ENCODE results near the gene CHRNB2. TPM values are rescaled to one million over a fixed set of nuclear protein-coding genes. Genes with fewer than 3 reads are reported as not detected.
A peak's percentile ranks its signal among the peaks of the same experiment; 100 is the strongest.

The CHRNB2 gene
- total RNA-seq, 1 experiment from 2014 or later = 1.8 TPM

GRCh38 chr1:154568157-154568815 lies 708 bp downstream of the CHRNB2 start:
- Mint-ChIP-seq H3K4me3 (peak overlapping the region; percentile 85), H3K27ac (peak overlapping the region in 1 of 3 experiments; percentile 83; a peak in 1 of 7 replicates), H3K27me3 (ENCODE audit: low read depth) (peaks cover 8% of the 10 kb centered on the region), H3K36me3 (ENCODE audit: insufficient read depth in 1 of 3, low read depth in 3 of 3) (peaks cover 0 to 5% (median 3%) of the 10 kb centered on the region in 3 experiments; a peak in 4 of 7 replicates), H3K4me1 (peaks cover 28 to 33% of the 10 kb centered on the region in 2 experiments), H3K9me3 (no peaks in the 10 kb centered on the region)
- Histone ChIP-seq H3K27me3 (ENCODE audit: insufficient read depth, low read length) (no peaks in the 10 kb centered on the region), H2BK5ac (ENCODE audit: insufficient read length, low read length) (no peak overlapping the region), H2BK120ac (ENCODE audit: low read depth, low read length, poor library complexity, severe bottlenecking) (no peak overlapping the region), H2BK20ac (ENCODE audit: low read depth, low read length, poor library complexity, severe bottlenecking) (no peak overlapping the region), H4K8ac (replicated peaks; ENCODE audit: insufficient read length, low read depth, low read length) (no peak overlapping the region), H3K56ac (ENCODE audit: insufficient read length, low read depth, low read length) (no peak overlapping the region), H3K27ac (ENCODE audit: insufficient read length, low read depth, low read length) (no peak overlapping the region), H2AK5ac (ENCODE audit: insufficient read length, low read length) (no peak overlapping the region), H3K18ac (ENCODE audit: insufficient read length, low read depth, low read length) (no peak overlapping the region), H3K14ac (ENCODE audit: insufficient read depth, low read length) (no peak overlapping the region), H3K79me2 (ENCODE audit: insufficient read depth, low read length) (no peaks in the 10 kb centered on the region), H4K91ac (ENCODE audit: insufficient read length, low read depth, low read length) (no peak overlapping the region), H3K79me1 (ENCODE audit: insufficient read depth, low read depth, low read length, poor library complexity, severe bottlenecking) (no peaks in the 10 kb centered on the region), H3T11ph (ENCODE audit: low read length) (no peak overlapping the region), H3K23me2 (ENCODE audit: insufficient read length, low read depth, low read length, poor library complexity, severe bottlenecking) (peaks cover 11% of the 10 kb centered on the region), H3K4me1 (ENCODE audit: insufficient read depth, low read length) (no peaks in the 10 kb centered on the region; the same call in 1 of the 2 replicates), H3K9ac (ENCODE audit: extremely low read depth, insufficient read length, low read length) (no peak overlapping the region), H2BK12ac (ENCODE audit: insufficient read length, low read depth, low read length) (no peak overlapping the region), H3K4ac (ENCODE audit: low read depth, low read length) (no peak overlapping the region), H3K23ac (ENCODE audit: insufficient read length, low read depth, low read length) (no peak overlapping the region), H2BK15ac (ENCODE audit: low read depth, low read length) (no peak overlapping the region), H3K9me3 (ENCODE audit: control insufficient read depth, low read depth, low read length) (no peaks in the 10 kb centered on the region), H4K5ac (ENCODE audit: insufficient read length, low read depth, low read length) (no peak overlapping the region), H4K20me1 (ENCODE audit: control insufficient read depth, insufficient read depth, insufficient read length) (no peaks in the 10 kb centered on the region), H3K4me2 (ENCODE audit: insufficient read depth, insufficient read length, low read length) (peak overlapping the region; percentile 48), H2AFZ (ENCODE audit: low read length) (no peak overlapping the region)
- no CpG with 5 or more reads among the region's 17 CpGs for WGBS (ENCODE audit: extremely low coverage, insufficient read length, low lambda C conversion rate)
- TF ChIP-seq CTCF (conservative IDR thresholded peaks at IDR 0.05) = no peak
- DNase-seq = no peak
